Urinary bladder (tissue), 4 donors: ENCODE data around the gene EPHA7. TPM values are rescaled to one million over a fixed set of nuclear protein-coding genes. Genes with fewer than 3 reads are reported as not detected.

Source experiments
- DNase-seq: peaks from one replicate; pipeline ENCODE4 v3.0.0-alpha.2; 2015; ENCODE audit errors: extremely low spot score
- H3K27ac ChIP-seq: one replicate; pipeline ENCODE4 v1.5.1; 2013; ENCODE audit warnings: low read depth, mild to moderate bottlenecking, moderate library complexity
- H3K36me3 ChIP-seq: one replicate; pipeline ENCODE4 v1.6.1; 2013; ENCODE audit warnings: mild to moderate bottlenecking, moderate library complexity; ENCODE audit not compliant: insufficient read depth
- H3K4me1 ChIP-seq: one replicate; pipeline ENCODE4 v1.6.1; 2013; ENCODE audit warnings: mild to moderate bottlenecking, moderate library complexity; ENCODE audit not compliant: insufficient read depth
- H3K4me3 ChIP-seq: one replicate; pipeline ENCODE4 v1.5.1; 2013; ENCODE audit warnings: low read depth, low read length
- WGBS: extraction: QIAGEN DNeasy Blood & Tissue Kit; methylation state at CpG from one replicate; pipeline ENCODE4 v1.1.7; 2013; 5-methylcytosine and 5-hydroxymethylcytosine counted together
- polyA plus RNA-seq: library from polyadenylated mRNA; stranded (reverse); fragments of 200-250 nt; gene quantifications from one replicate; pipeline ENCODE4 v1.2.3, GENCODE V29; 2013
- total RNA-seq: library from RNA; depleted of rRNA; stranded (reverse); fragments of >200 nt; gene quantifications from one replicate; pipeline ENCODE4 v1.2.3, GENCODE V29; 2014
- donor health status: healthy with polysubstance abuse.
- donor health status: healthy.

The EPHA7 gene
- total and polyA plus RNA-seq, 2 donors: 11.0 to 75.9 TPM

DNA sequence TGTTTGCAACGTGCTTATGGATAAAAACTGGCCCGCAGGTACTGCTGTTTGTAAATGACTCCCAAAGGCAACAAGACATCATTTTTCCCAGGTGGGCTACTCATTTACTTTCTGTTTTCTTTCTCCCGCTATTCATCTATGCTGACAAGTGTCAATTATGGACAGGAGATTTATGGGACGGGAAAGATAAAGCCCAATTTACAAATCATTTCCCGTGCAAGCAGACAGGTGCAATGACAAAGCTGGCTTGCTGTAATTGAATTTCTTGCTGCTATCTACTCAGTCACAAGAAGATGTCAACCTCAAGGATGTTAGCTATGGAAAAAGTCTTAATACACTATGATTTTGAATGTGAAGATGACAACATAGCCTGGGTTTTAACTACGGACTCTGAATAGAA is 125.5 kb downstream of the EPHA7 start:
- no peak for DNase-seq
- 89% methylated on average over 6 of the region's 6 CpGs for WGBS
- no peaks in the 10 kb centered on the region for H3K4me1 ChIP-seq

GRCh38 chr6:93293460-93293859 is 125.9 kb downstream of the EPHA7 start:
- Histone ChIP-seq H3K27ac (no peak overlapping the region), H3K36me3 (no peaks in the 10 kb centered on the region), H3K4me1 (no peaks in the 10 kb centered on the region), H3K4me3 (no peak overlapping the region)
- WGBS: 83% methylated on average over 4 of the region's 4 CpGs
- DNase-seq: no peak

More for the DNA sequence above, 125.5 kb downstream of the EPHA7 start:
- Histone ChIP-seq H3K27ac (no peak overlapping the region), H3K4me3 (no peak overlapping the region), H3K36me3 (no peaks in the 10 kb centered on the region)

DNA sequence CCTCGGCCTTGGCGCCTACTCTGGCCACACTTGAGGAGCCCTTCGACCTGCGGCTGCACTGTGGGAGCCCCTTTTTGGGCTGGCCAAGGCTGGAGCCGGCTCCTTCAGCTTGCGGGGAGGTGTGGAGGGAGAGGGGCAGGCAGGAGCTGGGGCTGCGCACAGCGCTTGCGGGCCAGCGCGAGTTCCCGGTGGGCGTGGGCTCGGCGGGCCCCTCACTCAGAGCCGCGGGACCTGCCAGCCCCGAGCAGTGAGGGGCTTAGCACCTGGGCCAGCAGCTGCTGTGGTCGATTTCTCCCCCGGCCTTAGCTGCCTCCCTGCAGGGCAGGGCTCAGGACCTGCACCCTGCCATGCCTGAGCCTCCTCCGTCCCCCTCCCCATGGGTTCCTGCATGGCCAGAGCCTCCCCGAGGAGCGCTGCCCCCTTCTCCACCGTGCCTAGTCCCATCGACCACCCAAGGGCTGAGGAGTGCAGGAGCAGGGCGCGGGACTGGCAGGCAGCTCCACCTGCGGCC is 136.8 kb downstream of the EPHA7 start:
- no peak overlapping the region for H3K27ac ChIP-seq
- H3K4me3 ChIP-seq: no peak overlapping the region
- H3K4me1 ChIP-seq: no peaks in the 10 kb centered on the region
- no peak for DNase-seq
- 98% methylated on average over 28 of the region's 28 CpGs for WGBS
- no peaks in the 10 kb centered on the region for H3K36me3 ChIP-seq

GRCh38 chr6:93278241-93278640 is 141.1 kb downstream of the EPHA7 start:
- H3K27ac ChIP-seq: no peak overlapping the region
- H3K36me3 ChIP-seq: no peaks in the 10 kb centered on the region
- no peak for DNase-seq
- no peaks in the 10 kb centered on the region for H3K4me1 ChIP-seq
- no peak overlapping the region for H3K4me3 ChIP-seq

- no peaks in the 10 kb centered on the region for H3K4me1 ChIP-seq
- no peak overlapping the region for H3K27ac ChIP-seq
- no peaks in the 10 kb centered on the region for H3K36me3 ChIP-seq
- DNase-seq: no peak
- no peak overlapping the region for H3K4me3 ChIP-seq
- 82% methylated on average over 2 of the region's 2 CpGs for WGBS
Measured at GRCh38 chr6:93272896-93273295, 146.5 kb downstream of the EPHA7 start.

DNA sequence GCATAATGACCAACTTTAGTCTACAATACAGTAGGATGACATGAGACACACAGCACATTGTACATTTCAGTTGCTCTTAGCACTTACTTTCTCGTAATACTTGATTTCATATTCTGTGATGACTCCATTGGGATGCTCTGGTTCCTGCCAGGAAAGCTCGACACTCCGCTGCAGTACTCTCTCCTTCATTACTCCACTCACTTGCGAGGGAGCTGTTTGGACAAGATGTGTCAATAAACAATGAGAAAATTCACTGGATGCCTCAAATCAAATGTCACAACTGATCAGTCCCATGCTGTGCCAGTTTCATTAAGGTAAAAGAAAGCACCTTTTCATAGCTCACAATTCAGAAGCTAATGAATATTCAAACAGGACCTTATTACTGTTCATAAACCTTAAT is 147.1 kb downstream of the EPHA7 start:
- H3K4me1 ChIP-seq: no peaks in the 10 kb centered on the region
- no peak overlapping the region for H3K27ac ChIP-seq
- no peaks in the 10 kb centered on the region for H3K36me3 ChIP-seq
- H3K4me3 ChIP-seq: no peak overlapping the region
- WGBS: 88% methylated on average over 4 of the region's 4 CpGs
- DNase-seq: no peak

DNA sequence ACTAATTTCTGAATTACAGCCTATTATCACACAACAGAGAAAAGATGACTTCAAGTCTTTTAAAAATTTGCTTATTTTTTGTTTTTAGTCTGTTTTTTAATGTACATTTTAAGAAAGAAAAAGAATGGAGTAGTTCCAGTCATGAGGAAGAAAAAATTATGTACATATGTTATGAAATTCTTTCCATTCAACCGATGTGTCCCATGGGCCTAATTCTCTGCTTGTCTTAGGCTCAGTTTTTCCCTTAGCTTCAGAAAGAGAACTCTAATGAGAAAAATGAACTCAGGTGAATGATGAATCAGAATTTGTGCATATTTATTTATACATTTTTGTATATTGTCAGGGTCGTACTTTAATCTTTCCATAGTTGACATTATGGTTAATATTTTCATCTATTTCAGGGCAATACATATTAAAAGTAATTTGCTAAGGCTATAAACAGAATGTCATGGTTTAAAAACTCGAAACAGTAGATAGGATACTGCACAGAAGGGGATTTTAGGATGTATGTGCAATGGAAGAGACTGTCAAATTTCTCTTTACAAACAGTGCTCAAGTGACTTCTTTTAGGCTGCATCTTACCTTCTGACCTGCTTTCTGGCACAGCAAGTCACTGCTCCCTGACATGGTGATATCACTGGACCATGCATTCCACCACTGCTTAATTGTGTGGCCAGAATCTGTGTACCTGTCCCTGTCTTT is 153.1 kb downstream of the EPHA7 start:
- Histone ChIP-seq H3K4me3 (no peak overlapping the region), H3K27ac (no peak overlapping the region), H3K36me3 (no peaks in the 10 kb centered on the region), H3K4me1 (no peaks in the 10 kb centered on the region)
- WGBS: 86% methylated on average over 3 of the region's 3 CpGs
- no peak for DNase-seq

GRCh38 chr6:93260881-93261280 is 158.5 kb downstream of the EPHA7 start:
- no peak overlapping the region for H3K27ac ChIP-seq
- no peak for DNase-seq
- 52% methylated on average over 2 of the region's 2 CpGs for WGBS
- no peak overlapping the region for H3K4me3 ChIP-seq
- H3K36me3 ChIP-seq: no peaks in the 10 kb centered on the region
- H3K4me1 ChIP-seq: no peaks in the 10 kb centered on the region

DNA sequence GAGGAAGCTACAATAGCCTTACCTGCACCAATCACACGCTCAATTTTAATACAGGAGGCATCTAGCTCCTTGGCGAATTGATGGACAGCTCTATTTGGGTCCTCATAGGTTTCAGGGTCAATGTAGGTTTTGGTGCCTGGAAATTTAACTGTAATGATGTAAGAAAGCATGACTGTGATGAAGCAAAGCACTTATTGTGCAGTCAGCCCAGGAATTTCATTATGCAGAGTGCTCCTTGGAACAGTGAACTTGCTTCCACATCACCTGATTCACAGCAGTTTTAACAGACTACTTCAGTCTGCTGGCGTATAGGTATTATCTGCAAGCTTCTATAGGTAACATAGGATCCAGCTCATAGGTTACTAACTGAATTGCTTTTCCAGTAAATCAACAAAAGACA is 160.0 kb downstream of the EPHA7 start:
- 96% methylated on average over 3 of the region's 3 CpGs for WGBS
- no peak for DNase-seq
- Histone ChIP-seq H3K4me1 (no peaks in the 10 kb centered on the region), H3K27ac (no peak overlapping the region), H3K4me3 (no peak overlapping the region), H3K36me3 (no peaks in the 10 kb centered on the region)

GRCh38 chr6:93252930-93253329 is 166.4 kb downstream of the EPHA7 start:
- H3K36me3 ChIP-seq: no peaks in the 10 kb centered on the region
- H3K4me1 ChIP-seq: no peaks in the 10 kb centered on the region
- no peak overlapping the region for H3K27ac ChIP-seq
- no peak overlapping the region for H3K4me3 ChIP-seq
- no peak for DNase-seq

DNA sequence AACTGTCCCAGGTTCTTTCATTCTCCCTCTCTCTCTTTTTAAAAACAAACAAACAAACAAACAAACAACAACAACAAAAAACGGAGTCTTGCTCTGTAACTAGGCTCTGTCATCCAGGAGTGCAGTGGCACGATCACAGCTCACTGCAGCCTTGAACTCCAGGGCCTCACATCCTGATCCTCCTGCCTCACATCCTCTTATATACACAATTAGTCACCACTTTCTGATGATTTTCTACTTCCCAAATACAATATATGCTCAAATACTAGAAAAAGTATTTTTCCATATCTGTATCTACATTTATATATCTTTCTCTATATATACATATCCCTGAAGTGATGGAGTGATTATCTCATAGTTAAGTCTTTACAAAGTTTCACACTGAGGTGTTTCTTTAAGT is 170.7 kb downstream of the EPHA7 start:
- WGBS: 44% methylated on average over 2 of the region's 2 CpGs
- no peak overlapping the region for H3K4me3 ChIP-seq
- peaks cover 1% of the 10 kb centered on the region for H3K36me3 ChIP-seq
- no peak for DNase-seq
- H3K4me1 ChIP-seq: no peaks in the 10 kb centered on the region
- H3K27ac ChIP-seq: no peak overlapping the region

DNA sequence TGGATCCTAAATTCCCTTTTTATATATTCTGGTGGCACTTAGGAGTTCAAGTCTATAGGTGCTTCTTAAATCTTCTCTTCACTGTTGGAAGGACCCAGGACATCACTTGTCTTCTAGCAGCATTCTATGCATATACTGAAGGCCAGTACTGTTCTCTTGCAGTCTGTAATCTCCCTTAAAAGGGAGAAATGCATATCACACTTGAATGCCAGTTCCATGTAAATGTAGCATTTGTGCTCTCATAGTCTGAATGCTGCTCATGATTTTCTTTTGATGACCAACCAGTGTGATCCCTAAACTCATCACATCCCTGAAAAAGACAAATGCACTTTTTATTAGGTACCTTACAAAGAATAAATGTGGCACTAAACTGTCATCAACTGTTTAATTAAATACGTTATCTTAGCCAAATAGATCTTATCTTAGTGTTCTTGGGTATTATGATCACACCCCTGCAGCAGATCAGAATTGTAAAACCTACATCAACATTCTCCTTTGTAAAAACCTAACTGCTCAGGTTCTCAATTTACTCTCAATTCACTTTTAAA is 176.1 kb downstream of the EPHA7 start:
- H3K4me3 ChIP-seq: no peak overlapping the region
- H3K36me3 ChIP-seq: peaks cover 1% of the 10 kb centered on the region
- no peak overlapping the region for H3K27ac ChIP-seq
- WGBS: 51% methylated on average over 1 of the region's 1 CpG
- no peak for DNase-seq
- H3K4me1 ChIP-seq: no peaks in the 10 kb centered on the region

GRCh38 chr6:93242049-93242448 is 177.3 kb downstream of the EPHA7 start:
- no peak overlapping the region for H3K27ac ChIP-seq
- no peak for DNase-seq
- no peak overlapping the region for H3K4me3 ChIP-seq
- peaks cover 1% of the 10 kb centered on the region for H3K36me3 ChIP-seq
- H3K4me1 ChIP-seq: no peaks in the 10 kb centered on the region

- Histone ChIP-seq H3K4me3 (no peak overlapping the region), H3K36me3 (no peaks in the 10 kb centered on the region)
- WGBS: 24% methylated on average over 1 of the region's 1 CpG
Measured at GRCh38 chr6:93238632-93239031, 180.7 kb downstream of the EPHA7 start.

More at GRCh38 chr6:93238632-93239031, 180.7 kb downstream of the EPHA7 start:
- Histone ChIP-seq H3K4me1 (no peaks in the 10 kb centered on the region), H3K27ac (no peak overlapping the region)
- DNase-seq: no peak
